HL-60/S4 treated with retinoic acid at 250 ng/mL for 4 days and 3 days (cell line): ENCODE results near the gene MDK.

Experiments
- in situ Hi-C: fragments of 300-500 bp; cut with MboI; formaldehyde crosslinking; loops from 2 replicates; pipeline ENCODE4 v1.7.0; 2022; ENCODE audit warnings: low sequenced_read_pairs

The MDK gene

DNA sequence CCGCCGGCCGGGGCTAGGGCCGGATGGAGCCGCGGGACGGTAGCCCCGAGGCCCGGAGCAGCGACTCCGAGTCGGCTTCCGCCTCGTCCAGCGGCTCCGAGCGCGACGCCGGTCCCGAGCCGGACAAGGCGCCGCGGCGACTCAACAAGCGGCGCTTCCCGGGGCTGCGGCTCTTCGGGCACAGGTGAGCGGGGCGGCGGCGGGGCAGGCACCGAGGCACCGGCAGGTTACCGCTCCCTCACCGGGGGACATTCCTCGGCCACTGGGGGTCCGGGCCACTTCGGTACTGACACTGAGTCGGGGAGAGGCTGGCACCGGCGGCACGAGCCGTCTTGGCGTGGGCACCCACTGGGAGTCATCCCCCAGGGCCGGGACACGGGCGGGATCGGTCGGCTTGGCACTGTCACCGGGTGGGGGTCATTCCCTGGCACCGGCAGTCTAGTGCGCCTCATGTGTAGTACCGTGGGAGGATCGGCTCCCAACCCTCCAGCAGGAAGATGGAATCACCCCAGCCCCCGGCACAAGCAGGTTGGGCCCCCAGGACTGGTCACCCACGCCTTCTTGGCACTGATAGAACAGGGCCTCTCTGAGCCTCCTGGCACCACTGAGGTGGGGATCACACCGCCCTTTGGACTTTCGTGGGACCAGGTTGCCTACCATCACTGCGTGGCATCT lies 33.7 kb upstream of the MDK start:
- in situ Hi-C loops = no loop called here

DNA sequence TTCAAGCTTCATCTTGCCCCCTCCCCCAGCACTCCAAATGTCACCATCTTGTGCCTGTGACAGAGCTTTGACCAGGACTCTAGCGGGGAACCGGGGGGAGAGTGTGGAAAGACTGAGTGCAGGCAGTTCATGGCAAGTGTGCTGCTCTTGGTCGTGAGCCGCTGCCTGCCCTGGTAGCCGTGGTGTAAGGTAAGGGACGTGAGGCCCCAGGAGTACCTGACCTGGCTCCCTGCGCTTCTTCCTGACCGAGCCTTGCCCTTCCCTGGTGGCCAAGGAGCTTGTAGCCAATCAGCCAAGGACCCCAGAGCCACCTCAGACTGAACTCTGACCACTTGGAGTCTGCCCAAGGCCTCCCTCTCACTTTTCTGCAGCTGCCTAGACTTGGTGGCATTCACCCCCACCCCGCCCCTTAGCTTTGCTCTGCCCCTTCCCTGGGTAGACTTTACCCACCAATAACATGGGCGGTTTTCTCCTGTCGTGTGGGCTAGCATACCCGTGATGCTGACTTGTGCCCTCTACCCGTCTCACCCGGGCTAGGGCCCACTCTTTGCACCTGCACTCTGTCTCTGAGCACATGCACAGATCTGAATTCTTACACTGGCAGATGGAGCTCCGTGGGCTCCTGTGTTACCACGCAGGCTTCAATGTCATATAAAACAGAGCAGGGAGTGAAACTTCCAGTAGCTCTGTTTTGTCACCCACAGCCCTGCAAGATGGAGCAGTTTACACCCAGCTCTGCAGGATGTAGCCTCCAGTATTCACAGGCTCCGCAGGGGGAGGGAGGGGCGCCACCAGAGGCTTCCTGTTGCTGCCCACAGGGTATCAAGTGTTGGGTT lies 32.7 kb upstream of the MDK start:
- in situ Hi-C loops = no loop called here

DNA sequence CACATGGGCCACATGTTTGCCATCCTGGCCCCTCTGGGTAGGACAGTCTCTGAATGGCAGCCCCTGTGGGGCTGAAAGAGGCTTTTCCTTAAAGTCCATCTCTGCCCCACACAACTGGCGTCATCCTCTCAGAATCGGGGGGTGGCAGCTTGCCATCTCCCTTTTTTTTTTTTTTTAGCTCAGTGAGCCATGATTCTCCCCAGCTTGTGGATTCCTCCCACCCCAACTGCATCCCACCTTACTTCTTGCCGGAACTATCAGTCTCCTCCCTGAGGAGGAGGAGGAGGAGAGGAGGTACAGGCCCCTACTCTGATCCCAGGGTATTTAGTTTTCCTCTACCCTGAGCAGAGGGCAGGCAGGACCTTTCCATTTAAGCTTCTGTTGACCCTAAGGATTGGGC lies 30.8 kb upstream of the MDK start:
- in situ Hi-C loops = no loop called here

DNA sequence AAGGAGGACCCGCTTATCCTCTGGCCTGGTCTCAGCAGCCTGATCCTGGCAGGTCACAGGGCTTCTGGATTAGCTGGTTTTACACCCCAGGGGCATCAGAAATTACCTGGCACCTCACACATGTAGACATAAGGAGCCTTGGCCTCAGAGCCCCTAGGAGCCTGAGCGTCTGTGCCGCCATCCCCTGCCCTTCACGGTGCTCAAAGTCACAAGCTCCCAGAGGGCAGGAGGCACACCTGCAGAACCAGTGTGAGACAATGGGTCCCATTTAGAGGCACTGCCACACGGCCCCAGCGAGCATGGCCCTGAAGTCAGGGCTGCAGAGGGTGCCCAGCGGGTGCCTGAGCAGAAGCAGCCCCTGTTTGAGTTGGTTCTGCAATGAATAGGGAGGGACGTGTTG lies 30.3 kb upstream of the MDK start:
- in situ Hi-C loops = no loop called here

DNA sequence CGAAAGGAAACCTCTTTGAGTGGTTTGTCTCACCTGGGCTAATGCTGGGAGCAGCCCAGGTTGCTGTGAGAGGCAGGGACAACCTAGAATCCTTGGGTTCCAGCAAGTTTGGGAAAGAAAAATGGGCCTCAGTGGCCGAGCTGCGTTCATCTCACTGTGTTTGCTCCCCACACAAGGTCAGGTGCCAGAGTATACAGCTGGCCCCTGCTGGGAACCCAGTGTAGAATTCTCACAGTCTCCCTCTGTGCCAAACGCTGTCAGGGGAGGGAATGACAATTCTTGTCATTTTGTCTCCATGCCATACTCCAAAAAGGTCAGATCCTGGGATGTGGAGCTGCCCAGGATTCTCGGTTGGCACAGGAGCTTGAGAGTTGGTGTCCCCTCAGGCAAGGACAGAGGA lies 29.9 kb upstream of the MDK start:
- in situ Hi-C loops = no loop called here

DNA sequence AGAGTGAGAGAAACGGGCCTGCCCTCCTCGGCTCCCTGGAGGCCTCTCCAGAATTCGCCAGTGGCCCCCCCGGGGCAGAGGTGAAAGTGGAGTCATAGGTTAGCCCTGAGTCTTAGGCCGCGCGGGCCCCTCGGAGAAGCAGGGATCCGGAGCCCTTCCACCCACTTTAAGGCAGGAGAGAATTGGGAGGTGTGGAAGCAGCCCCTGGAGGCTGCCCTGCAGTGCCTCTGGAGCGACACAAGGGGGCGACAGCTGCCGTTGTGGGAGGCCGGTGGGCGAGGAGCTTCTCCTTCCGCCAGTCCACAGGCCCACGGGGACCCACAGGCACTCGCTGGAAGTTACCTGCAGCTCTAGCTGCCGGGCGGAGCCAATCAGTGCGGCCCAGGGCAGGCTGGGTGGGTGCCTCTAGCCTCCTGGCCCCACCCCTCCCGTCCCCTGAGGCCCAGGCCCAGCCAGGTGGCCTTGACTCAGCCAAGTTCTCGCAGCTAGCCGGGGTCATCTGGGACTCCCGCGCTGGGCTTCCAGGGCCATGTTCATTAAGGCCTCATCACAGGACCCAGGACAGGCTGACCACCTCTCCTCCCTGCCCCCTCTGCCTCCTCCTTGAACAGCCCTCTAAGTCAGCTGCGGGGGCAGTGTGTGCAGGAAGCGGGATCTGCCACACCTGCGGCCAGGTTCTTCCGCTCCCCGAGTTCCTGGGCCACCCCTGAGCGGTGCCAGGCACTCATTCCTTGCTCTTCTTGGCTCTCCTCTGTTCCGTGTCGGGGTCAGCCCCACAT lies 29.2 kb upstream of the MDK start:
- in situ Hi-C loops = no loop called here

DNA sequence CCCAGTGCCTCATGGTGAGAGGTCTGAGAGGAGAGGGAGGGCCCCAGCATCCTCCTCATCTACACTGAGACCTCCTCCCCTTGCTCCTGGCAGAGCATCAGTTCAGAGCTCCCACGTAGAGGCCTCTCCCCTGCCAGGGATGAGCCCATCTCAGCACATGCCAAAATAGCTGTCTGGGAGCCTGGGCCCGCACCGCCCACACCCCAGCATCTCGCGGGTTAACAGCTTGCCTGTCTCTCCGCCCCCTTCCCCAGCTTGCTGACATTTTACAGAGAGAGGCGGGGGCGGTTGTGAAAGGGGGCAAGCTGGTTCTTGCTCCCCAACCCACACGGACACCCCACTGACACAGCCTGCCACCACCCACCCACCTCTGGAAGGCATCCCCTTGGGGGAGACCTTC lies 27.8 kb upstream of the MDK start:
- in situ Hi-C loops = no loop called here

DNA sequence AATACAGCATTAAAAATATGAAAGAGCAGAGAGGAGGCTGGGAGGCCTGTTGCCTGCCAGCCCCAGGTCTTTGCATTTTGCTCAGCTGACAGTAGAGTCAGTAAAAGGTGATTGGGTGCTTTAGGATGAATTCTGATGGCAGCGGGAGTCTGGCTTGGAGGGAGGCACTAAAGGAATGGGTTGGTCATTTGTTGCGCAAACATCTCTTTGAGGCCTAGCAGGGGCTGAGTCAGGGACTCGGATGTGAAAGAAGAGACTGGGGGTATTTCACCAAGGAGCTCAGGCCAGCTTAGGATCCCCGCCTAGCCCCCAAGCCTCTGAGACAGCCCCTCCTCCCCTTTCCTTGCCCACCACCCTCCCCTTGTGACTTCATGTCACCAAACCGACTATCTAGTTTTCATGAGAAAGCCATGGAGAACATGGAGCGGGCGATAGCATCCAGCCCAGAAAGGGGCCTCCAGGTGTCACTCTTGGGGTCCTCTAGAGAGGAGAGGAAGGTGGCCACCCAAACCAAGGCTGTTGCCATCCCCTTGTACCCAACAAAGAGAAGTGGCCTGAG lies 24.5 kb upstream of the MDK start:
- in situ Hi-C loops = no loop called here

DNA sequence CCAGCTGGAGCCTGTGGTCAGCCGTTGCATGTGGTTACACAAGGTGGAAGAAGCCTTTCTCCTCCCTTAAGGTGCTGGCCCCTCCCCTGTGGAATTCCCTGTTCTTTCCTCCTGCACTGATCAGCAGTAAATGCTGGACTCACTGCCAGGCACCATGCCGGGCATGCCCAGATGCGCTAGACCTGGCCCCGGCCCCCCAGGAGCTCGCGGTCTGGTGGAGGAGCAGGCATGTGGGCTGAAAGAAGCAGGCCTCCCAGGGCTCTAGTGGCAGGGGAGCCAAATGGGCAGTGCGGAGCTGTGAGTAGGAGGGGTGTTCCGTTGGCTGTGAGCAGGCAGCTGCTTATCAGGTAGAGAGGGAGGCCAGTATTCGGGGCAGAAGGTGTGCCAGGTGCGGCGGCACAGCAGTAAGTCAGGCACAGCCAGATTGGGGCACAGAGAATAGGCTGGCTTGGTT lies 24.0 kb upstream of the MDK start:
- in situ Hi-C loops = no loop called here

DNA sequence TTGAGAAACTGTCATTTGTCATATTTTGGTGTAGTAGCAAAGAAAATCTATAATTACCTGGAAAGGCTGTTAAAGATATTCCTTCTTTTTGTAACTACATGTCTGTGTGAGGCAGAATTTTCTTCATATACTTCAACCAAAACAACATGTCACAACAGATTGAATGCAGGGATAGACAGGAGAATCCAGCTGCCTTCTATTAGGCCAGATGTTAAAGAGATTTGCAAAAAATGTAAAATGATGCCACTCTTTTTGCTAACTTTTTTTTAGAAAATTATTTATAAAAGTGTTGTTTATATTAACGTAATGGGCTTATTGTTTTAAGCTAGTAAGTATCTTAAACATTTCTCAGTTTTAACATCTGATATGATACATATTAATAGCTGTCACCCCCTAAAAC lies 21.5 kb upstream of the MDK start:
- in situ Hi-C loops = no loop called here

DNA sequence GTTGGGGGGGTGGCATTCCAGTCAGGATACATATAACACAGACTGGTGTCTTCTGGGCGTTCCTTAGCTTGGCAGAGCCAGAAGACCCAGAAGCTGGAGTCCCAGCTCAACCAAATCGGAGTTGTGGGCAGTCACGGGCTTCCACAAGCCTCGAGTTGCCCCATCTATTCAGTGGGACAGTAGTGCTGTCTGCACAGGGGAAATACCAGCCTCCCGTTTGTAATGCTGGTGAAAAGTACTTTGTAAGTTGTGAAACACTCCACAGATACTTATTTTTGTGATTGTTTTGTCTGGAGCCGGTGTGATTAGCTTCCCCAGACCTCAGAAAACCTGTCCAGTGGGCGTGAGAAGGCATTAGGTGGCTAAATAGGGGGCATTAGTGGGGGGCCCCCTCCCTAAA lies 20.6 kb upstream of the MDK start:
- in situ Hi-C loops = no loop called here

DNA sequence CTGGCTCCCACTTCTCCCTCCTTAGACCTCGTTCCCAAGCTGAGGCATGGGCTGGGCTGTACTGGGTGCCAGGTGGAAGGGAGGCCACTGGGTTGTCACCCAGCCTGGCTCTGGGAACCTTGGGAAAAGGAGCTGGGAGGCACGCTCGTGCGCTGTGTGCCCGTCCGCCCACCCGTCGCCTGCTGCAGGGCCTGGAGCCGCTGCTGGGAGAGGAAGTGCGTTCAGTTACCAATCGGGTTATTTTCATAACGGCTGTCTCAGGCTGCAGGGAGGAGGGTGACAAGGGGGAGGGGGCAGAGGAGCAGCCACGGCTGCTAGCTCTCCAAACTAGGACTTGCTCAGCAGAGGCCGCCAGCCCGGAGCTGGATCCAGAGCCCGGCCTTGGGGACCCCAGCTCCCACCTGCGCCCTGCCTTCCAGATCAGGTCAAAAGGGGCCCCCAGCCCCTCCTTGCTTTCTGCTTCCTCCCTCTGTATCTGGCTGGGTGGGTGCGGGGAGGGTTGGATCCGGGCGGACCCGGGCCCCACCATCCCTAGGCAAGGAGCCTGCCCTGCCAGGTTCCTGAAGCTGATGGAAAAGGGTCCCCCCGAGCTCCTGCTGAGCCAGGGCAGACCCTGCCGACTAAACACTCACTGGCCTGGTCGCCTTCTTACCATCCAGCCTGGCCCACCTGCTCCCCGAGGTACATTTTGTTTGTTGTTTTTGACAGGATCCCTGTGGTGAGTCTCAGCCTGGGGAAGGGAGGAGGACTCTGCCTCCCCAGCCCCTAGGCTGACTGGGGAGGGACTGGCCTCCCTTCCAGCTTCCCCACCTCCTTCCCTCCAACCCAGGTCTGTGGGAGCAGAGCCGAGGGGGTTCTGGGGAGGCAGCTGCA lies 19.9 kb upstream of the MDK start:
- in situ Hi-C loops = no loop called here

DNA sequence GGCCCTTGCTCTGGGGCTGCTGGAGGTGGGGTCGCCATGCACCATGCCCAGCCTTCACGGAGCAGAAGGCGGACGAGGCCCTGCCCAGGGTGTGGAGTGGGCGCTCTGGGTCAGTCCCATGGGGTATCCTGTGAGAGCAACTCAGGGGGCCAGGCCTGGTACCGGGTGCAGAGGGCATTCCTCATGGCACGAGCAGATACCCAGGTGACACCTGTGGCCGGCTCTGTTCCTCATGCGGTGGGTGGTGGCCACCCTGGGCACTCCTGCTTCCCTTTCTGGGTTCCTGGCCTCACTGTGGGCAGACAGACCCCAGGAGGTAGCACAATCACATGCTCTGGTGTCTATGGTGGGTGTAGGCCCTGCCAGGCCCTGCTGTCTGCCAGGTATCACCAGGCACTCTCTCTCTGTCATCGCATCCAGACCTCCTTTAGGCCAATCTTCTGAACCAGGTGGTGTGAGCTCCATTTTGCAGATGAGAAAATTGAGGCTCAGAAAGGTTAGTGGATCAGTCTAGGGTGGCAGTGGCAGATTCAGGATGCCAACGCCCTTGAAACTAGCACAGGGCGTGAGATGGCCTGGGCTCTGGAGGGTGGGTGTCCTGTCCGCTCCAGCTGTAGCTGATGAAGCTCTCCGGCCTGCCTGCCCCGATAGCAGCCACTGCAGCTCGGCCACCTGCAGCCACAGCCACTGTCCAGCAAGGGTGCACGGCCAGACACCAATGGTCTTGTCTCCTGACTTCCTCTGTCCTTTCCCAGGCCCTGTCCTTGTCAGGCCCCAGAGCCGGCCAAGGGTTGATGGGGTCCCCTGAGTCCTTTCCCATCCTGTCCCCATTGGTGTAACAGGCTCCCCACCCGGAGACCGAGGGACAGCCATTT lies 19.1 kb upstream of the MDK start:
- in situ Hi-C loops = no loop called here

DNA sequence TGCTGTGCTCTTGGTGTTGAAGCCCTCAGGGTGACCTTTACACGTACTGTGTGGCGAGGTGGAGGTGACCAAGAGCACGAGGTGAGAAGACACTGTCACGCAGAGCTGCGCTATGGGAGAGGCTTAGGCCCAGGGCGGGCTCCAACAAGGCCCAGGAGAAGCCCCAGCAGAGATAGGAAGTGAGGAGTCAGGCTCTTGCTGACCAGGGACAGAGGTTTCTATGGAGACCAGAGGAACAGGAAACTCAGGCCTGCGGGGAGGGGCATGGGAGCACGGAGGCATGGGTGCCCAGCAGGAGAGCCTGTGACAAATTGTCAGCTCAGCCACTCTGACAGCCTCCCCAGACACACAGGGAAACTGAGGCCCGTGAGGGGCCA lies 18.4 kb upstream of the MDK start:
- in situ Hi-C loops = no loop called here

DNA sequence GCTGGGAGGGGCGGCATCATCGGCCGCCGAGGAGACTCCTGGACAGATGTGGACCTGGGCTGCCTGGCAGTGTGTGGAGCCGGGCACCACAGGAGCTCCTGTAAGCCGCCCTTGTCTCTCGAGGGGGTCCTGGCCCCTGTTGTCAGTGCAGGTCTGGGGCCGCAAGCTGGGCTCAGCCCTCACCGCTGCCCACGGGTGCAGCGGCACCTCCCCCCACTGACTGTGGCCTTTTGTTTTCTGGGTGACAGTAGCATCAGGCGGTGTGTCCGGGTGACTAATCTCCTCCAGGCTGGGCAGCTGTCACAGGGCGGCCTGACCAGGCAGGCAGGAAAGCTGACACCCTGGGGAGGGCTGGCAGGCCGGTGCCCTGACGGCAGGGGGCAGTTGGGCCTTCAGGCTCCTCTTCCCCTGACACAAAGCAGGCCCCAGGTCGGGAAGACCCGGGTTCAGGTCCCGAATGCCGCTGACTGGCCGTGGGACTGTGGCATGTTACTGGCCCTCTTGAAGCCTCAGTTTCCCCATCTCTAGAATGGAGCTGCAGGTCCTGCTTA lies 17.9 kb upstream of the MDK start:
- in situ Hi-C loops = no loop called here

DNA sequence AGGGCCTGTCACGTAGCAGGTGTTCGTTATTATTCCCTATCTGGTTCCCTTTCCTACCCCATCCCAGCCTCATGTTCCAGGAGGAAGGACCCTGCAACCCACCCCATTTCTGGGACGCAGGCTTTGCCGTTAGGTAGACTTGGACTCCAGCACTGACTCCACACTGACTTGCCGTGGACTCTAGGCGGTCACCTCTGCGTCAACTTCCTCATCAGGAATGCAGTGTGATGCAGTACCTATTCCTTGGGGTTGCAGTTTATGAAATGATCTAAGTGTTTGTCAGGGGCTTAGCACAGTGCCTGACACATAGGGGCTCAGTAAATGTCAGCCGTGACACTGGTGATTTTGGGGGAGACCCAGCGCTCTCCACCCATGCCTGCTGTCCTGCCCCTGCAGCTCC lies 17.4 kb upstream of the MDK start:
- in situ Hi-C loops = no loop called here

DNA sequence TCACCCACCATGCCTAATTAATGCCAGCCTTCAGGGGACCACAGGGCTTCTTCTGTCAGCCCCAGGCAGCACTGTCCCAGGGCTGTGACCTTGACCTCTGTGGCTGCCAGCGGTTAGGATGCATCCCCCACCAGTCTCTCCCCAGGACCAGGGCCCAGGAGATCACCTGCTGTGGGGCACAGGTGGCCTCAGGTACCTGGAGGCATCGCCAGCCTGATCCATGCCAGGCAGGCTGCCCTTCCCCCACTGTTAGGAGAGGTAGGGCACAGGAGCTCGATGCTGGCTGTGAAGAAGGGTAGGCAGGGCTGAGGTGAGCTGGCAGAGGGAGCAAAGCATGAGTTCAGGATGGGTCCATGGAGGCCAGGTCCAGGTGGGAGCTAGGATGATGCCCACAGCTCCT lies 16.7 kb upstream of the MDK start:
- in situ Hi-C loops = no loop called here

DNA sequence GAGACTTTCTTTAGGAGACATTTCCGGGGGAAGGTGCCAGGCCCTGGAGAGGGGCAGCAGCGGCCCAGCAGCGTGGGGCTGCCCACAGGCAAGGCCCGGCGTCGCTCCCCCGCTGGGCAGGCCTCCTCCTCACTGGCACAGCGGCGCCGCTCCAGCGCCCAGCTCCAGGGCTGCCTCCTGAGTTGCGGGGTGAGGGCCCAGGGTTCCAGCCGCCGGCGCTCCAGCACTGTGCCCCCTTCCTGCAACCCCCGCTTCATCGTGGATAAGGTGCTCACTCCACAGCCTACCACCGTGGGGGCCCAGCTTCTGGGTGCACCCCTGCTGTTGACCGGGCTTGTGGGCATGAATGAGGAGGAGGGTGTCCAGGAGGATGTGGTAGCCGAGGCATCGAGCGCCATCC lies 15.2 kb upstream of the MDK start:
- in situ Hi-C loops = no loop called here

DNA sequence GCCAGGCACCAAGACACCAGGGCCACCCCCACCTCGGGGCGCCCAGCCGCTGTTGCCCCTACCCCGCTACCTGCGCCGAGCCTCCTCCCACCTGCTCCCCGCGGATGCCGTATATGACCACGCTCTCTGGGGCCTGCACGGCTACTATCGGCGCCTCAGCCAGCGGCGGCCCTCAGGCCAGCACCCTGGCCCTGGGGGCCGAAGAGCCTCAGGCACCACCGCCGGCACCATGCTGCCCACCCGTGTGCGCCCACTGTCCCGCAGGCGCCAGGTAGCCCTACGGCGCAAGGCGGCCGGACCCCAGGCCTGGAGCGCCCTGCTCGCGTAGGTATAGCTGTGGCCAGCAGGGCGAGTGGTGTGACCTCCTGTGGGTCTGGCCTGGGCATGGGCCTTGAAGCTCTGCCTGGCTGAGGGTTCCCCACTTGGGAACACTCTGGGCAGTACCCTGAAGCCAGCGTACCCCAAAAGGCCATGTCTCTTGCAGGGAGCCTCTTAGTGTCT lies 14.8 kb upstream of the MDK start:
- in situ Hi-C loops = no loop called here
